GM12874 (cell line): ENCODE results near the gene IGFBPL1.

Experiments
- CTCF ChIP-seq: IDR thresholded peaks from 2 replicates; pipeline ENCODE4 v1.5.1; 2011; ENCODE audit warnings: low read depth, mild to moderate bottlenecking, control low read depth, low read length, moderate library complexity; ENCODE audit not compliant: insufficient read depth

IGFBPL1 gene

GRCh38 chr9:38423973-38424843 lies at the start of gene IGFBPL1:
Gene IGFBPL1, minus strand, starts transcription at chr9:38424454. Its CDS starts 30 bp downstream, at chr9:38424424.
- no peak for TF ChIP-seq CTCF

- no peak for TF ChIP-seq CTCF
These were observed 43.1 kb upstream of the IGFBPL1 start for GRCh38 chr9:38467404-38467803.

DNA sequence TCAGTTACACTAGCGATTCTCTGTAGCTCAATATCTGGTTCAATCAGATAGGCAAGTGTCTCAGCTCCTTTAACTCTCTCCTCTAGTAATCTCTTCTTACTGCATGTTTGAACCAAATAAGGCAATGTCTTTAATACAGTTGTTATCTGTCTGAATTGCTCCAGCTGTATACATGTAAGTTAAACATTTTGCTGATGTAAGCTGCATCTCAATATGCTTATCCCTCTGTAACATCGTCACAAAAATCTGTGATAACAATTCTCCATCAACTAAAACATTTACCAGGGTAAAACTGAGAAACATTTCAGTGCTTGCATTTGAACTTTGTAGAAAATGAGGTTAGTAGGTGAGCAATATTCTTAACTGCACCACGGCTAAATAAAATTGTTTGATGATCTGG lies 29.6 kb upstream of the IGFBPL1 start:
- no peak for TF ChIP-seq CTCF

- TF ChIP-seq CTCF, result no peak
These were observed 26.9 kb upstream of the IGFBPL1 start for GRCh38 chr9:38451162-38451561.

- no peak for TF ChIP-seq CTCF
These were observed 23.4 kb upstream of the IGFBPL1 start for GRCh38 chr9:38447703-38448102.

DNA sequence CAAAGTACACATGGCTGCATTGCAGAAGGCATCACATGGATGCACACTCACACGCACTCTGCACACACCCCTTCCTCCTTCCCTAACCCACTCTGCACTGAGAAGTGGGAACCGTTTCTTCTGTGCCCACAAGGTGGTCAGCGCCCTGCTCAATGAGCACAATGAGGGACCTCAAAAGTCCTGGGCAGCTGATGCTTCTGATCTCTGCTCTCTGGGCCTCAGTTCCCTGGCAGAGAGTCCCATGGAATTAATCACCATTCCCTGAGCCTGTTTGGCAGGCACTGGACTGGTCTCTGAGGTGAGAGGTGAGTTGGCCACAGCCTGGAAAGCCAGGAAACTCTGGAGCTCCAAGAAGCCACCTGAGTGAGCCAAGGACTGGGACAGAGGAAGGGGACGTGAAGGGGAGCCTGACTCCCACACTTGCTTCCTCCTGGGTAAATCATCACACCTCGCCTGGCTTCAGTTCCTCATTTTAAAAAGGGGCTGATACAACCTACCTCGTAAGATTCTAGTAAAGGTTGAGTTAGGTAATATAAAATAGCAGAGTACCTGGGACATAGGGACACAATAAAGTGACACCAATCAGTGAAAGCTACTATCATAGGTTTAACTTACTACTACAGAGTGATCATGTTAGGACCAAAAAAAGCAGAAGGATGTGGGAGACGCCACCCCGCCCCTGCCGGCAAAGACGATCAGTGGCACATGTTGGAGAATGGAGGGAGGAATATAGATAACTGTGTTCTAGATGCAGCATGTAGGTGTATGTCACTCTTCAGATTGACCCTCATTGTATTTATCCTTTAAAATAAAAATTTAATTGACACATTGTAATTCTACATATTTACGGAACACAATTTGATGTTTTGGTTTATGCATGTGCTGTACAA lies 21.1 kb upstream of the IGFBPL1 start:
- peak; percentile 21; the same call in 1 of the 2 replicates for TF ChIP-seq CTCF

DNA sequence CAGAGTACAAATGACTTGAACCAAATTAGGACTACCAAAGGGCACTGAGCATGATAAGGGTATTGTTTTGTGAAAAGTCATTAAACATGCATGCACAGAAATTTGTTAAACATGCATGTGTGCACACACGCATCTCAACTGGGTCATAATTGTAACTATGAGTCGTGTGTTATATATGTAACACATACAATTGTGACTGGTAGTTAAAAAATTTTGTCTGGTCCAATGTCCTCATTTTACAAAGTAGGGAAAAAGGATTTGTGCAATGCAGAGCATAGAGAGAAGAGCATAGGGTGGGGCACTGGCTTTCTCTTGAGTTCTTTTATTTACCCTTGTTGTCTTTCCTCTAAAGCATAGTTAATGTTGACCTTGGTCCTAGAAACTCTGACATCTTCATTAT lies 19.3 kb upstream of the IGFBPL1 start:
- TF ChIP-seq CTCF, result no peak
